ENCODE data around the gene PPARGC1A. TPM values are rescaled to one million over a fixed set of nuclear protein-coding genes. Genes with fewer than 3 reads are reported as not detected.

The PPARGC1A gene
- polyA plus RNA-seq, 1 experiment = 0.73 TPM

GRCh38 chr4:23894021-23894420 is 4.2 kb upstream of the PPARGC1A start:
- DNase-seq (ENCODE audit: low read depth, low spot score) = no peak
- no peaks in the 10 kb centered on the region for H3K27me3 ChIP-seq (ENCODE audit: control insufficient read depth, insufficient read depth, low read length)
- H3K9me3 ChIP-seq (ENCODE audit: control insufficient read depth, insufficient read depth, low read length) = no peaks in the 10 kb centered on the region
- TF ChIP-seq CTCF (IDR thresholded peaks at IDR 0.05; ENCODE audit: low read depth, low read length) = no peak
- ChIA-PET CTCF (no interaction called here), POLR2A (no interaction called here)
- H3K4me3 ChIP-seq (ENCODE audit: low read depth, low read length) = no peak overlapping the region
- no peak overlapping the region for H3K27ac ChIP-seq (ENCODE audit: low read depth, low read length)

- DNase-seq (ENCODE audit: low read depth, low spot score) = no peak
- no peak for TF ChIP-seq CTCF (IDR thresholded peaks at IDR 0.05; ENCODE audit: low read depth, low read length)
- Histone ChIP-seq H3K27ac (ENCODE audit: low read depth, low read length) (no peak overlapping the region), H3K4me3 (ENCODE audit: low read depth, low read length) (no peak overlapping the region; the same call in 1 of the 2 replicates), H3K27me3 (ENCODE audit: control insufficient read depth, insufficient read depth, low read length) (no peaks in the 10 kb centered on the region), H3K9me3 (ENCODE audit: control insufficient read depth, insufficient read depth, low read length) (no peaks in the 10 kb centered on the region)
- CTCF ChIA-PET = interaction anchor here (0.6 to 2.3 kb wide), 7 partner anchors 8 to 583 kb away, joined by 3 to 10 read pairs (median 5); no protein-coding TSS in a partner anchor
- POLR2A ChIA-PET = interaction anchor here (1.1 kb wide), 1 partner anchor 35 kb away, joined by 6 read pairs; no protein-coding TSS in a partner anchor
Measured at GRCh38 chr4:23891064-23891421, 1.2 kb upstream of the PPARGC1A start.

- no peak for TF ChIP-seq CTCF (IDR thresholded peaks at IDR 0.05; ENCODE audit: low read depth, low read length)
- H3K27me3 ChIP-seq (ENCODE audit: control insufficient read depth, insufficient read depth, low read length) = no peaks in the 10 kb centered on the region
- no peak for DNase-seq (ENCODE audit: low read depth, low spot score)
- ChIA-PET CTCF (interaction anchor here (0.6 to 2.3 kb wide), 18 partner anchors 9 to 719 kb away, joined by 3 to 10 read pairs (median 4); no protein-coding TSS in a partner anchor), POLR2A (interaction anchor here (0.6 to 1.1 kb wide), 4 partner anchors 34 to 1840 kb away, joined by 4 to 7 read pairs (median 6); no protein-coding TSS in a partner anchor)
- H3K27ac ChIP-seq (ENCODE audit: low read depth, low read length) = no peak overlapping the region
- peak overlapping the region; percentile 61 for H3K4me3 ChIP-seq (ENCODE audit: low read depth, low read length)
- no peaks in the 10 kb centered on the region for H3K9me3 ChIP-seq (ENCODE audit: control insufficient read depth, insufficient read depth, low read length)
Measured at GRCh38 chr4:23890369-23891063, 669 bp upstream of the PPARGC1A start.

- no peaks in the 10 kb centered on the region for H3K9me3 ChIP-seq (ENCODE audit: control insufficient read depth, insufficient read depth, low read length)
- ChIA-PET POLR2A (no interaction called here), CTCF (interaction anchor here (0.9 to 2.2 kb wide), 5 partner anchors 19 to 589 kb away, joined by 3 to 8 read pairs (median 3); no protein-coding TSS in a partner anchor)
- H3K27me3 ChIP-seq (ENCODE audit: control insufficient read depth, insufficient read depth, low read length) = no peaks in the 10 kb centered on the region
- peak overlapping the region; percentile 61 for H3K4me3 ChIP-seq (ENCODE audit: low read depth, low read length)
- TF ChIP-seq CTCF (IDR thresholded peaks at IDR 0.05; ENCODE audit: low read depth, low read length) = no peak
- DNase-seq (ENCODE audit: low read depth, low spot score) = no peak
- H3K27ac ChIP-seq (ENCODE audit: low read depth, low read length) = no peak overlapping the region
Measured at GRCh38 chr4:23889391-23889790, 456 bp downstream of the PPARGC1A start.
